Liver (tissue), 9 donors: ENCODE results near the gene TAS1R1. TPM values are rescaled to one million over a fixed set of nuclear protein-coding genes. Genes with fewer than 3 reads are reported as not detected.
A peak's percentile ranks its signal among the peaks of the same experiment; 100 is the strongest.

Experiments used
- DNase-seq: peaks from one replicate; pipeline ENCODE4 v3.0.0-alpha.2; 2017; ENCODE audit warnings: low spot score
- H3K27ac ChIP-seq, 2 donors: one replicate each; pipeline ENCODE4 v1.7.0; 2013; ENCODE audit warnings: inconsistent platforms in 2 of 2, low read length in 2 of 2, control low read depth in 1 of 2, low read depth in 1 of 2, mild to moderate bottlenecking in 1 of 2
- H3K27me3 ChIP-seq, 4 donors: one replicate each; pipeline versions ENCODE4 v1.6.1 to v1.7.0; 2013; ENCODE audit warnings: low read length in 3 of 4, inconsistent platforms in 1 of 4, mild to moderate bottlenecking in 1 of 4, moderate library complexity in 1 of 4; ENCODE audit not compliant: control insufficient read depth in 4 of 4, insufficient read depth in 4 of 4
- H3K36me3 ChIP-seq, 4 donors: one replicate each; pipeline versions ENCODE4 v1.6.1 to v1.7.0; 2013; ENCODE audit warnings: low read length in 3 of 4, mild to moderate bottlenecking in 3 of 4, low read depth in 1 of 4, moderate library complexity in 1 of 4; ENCODE audit not compliant: control insufficient read depth in 4 of 4, insufficient read depth in 3 of 4
- H3K4me1 ChIP-seq, 4 donors: one replicate each; pipeline versions ENCODE4 v1.6.1 to v1.7.0; 2013; ENCODE audit warnings: low read length in 3 of 4, mild to moderate bottlenecking in 3 of 4, moderate library complexity in 1 of 4; ENCODE audit not compliant: control insufficient read depth in 4 of 4, insufficient read depth in 4 of 4
- H3K4me3 ChIP-seq, 3 donors: one replicate each; pipeline versions ENCODE4 v1.6.1 to v1.7.0; 2013; ENCODE audit warnings: low read length in 3 of 3, control low read depth in 1 of 3, low read depth in 1 of 3, mild to moderate bottlenecking in 1 of 3
- H3K9ac ChIP-seq, 2 donors: one replicate each; pipeline ENCODE4 v1.7.0; 2013; ENCODE audit warnings: low read length in 2 of 2, mild to moderate bottlenecking in 2 of 2, moderate library complexity in 2 of 2, control low read depth in 1 of 2, low read depth in 1 of 2
- H3K9me3 ChIP-seq, 4 donors: one replicate each; pipeline versions ENCODE4 v1.6.1 to v1.7.0; 2013; ENCODE audit warnings: low read length in 3 of 4; ENCODE audit not compliant: control insufficient read depth in 4 of 4
- EGR1 ChIP-seq, 2 donors: IDR thresholded peaks; 2 replicates each; pipeline ENCODE4 v1.6.1; 2016 to 2018; ENCODE audit warnings: antibody characterized with exemption in 2 of 2, low read depth in 2 of 2
- FOXA1 ChIP-seq: IDR thresholded peaks from 2 replicates; pipeline ENCODE4 v1.6.1; 2016; ENCODE audit warnings: antibody characterized with exemption
- FOXA2 ChIP-seq: IDR thresholded peaks from 2 replicates; pipeline ENCODE4 v1.6.1; 2016; ENCODE audit warnings: antibody characterized with exemption
- GABPA ChIP-seq, 2 donors: IDR thresholded peaks in 1 of 2; conservative IDR thresholded peaks in 1 of 2; 2 replicates each; pipeline ENCODE4 v1.6.1; 2016; ENCODE audit warnings: antibody characterized with exemption in 2 of 2, mild to moderate bottlenecking in 1 of 2, moderate library complexity in 1 of 2
- HNF4A ChIP-seq, 2 donors: conservative IDR thresholded peaks; 2 replicates each; pipeline ENCODE4 v1.6.1; 2016; ENCODE audit warnings: antibody characterized with exemption in 2 of 2, mild to moderate bottlenecking in 2 of 2
- HNF4G ChIP-seq: IDR thresholded peaks from 2 replicates; pipeline ENCODE4 v1.6.1; 2016; ENCODE audit warnings: antibody characterized with exemption
- JUND ChIP-seq, 2 donors: IDR thresholded peaks; 2 replicates each; pipeline ENCODE4 v1.6.1; 2016; ENCODE audit warnings: antibody characterized with exemption in 2 of 2
- NR2F2 ChIP-seq: IDR thresholded peaks from 2 replicates; pipeline ENCODE4 v1.6.1; 2016; ENCODE audit warnings: antibody characterized with exemption
- RAD21 ChIP-seq, 2 donors: IDR thresholded peaks; 2 replicates each; pipeline ENCODE4 v1.6.1; 2016; ENCODE audit warnings: antibody characterized with exemption in 2 of 2, mild to moderate bottlenecking in 2 of 2
- RXRA ChIP-seq, 2 donors: IDR thresholded peaks; 2 replicates each; pipeline ENCODE4 v1.6.1; 2017 to 2018; ENCODE audit warnings: antibody characterized with exemption in 2 of 2, mild to moderate bottlenecking in 1 of 2
- SP1 ChIP-seq: IDR thresholded peaks from 2 replicates; pipeline ENCODE4 v1.6.1; 2018; ENCODE audit warnings: antibody characterized with exemption, mild to moderate bottlenecking
- TAF1 ChIP-seq: conservative IDR thresholded peaks from 2 replicates; pipeline ENCODE4 v1.6.1; 2016; ENCODE audit warnings: antibody characterized with exemption, mild to moderate bottlenecking
- YY1 ChIP-seq: IDR thresholded peaks from 2 replicates; pipeline ENCODE4 v1.6.1; 2016; ENCODE audit warnings: antibody characterized with exemption, mild to moderate bottlenecking
- WGBS: extraction: QIAGEN DNeasy Blood & Tissue Kit; methylation state at CpG from one replicate; pipeline ENCODE4 v1.1.7; 2013; 5-methylcytosine and 5-hydroxymethylcytosine counted together
- polyA plus RNA-seq, 2 donors: library from polyadenylated mRNA; stranded (reverse) in 1 of 2; unstranded in 1 of 2; fragments of 200-250 nt in 1 of 2; fragments of >200 nt in 1 of 2; fragmentation: Nextera tagmentation in 1 of 2; extraction: Ambion mirVana in 1 of 2; gene quantifications; one replicate each; pipeline versions ENCODE4 v1.2.1 to v1.2.3, GENCODE V29; 2013 to 2015
- total RNA-seq, 2 donors: library from RNA; depleted of rRNA; stranded (reverse); fragments of >200 nt; gene quantifications; one replicate each; pipeline ENCODE4 v1.2.3, GENCODE V29; 2014
- TF ChIP-seq, protein P1 (sequence below): IDR thresholded peaks from 2 replicates; pipeline ENCODE4 v1.6.1; 2016; ENCODE audit warnings: antibody characterized with exemption, mild to moderate bottlenecking
- TF ChIP-seq, protein P2 (sequence below): IDR thresholded peaks from 2 replicates; pipeline ENCODE4 v1.6.1; 2016; ENCODE audit warnings: antibody characterized with exemption
- TF ChIP-seq, protein P3 (sequence below): IDR thresholded peaks from 2 replicates; pipeline ENCODE4 v1.6.1; 2016; ENCODE audit warnings: antibody characterized with exemption
- TF ChIP-seq, protein P4 (sequence below): fragments of 150-350 bp; IDR thresholded peaks from 2 replicates; pipeline ENCODE4 v1.5.1; 2017; ENCODE audit warnings: improper control_type of control experiment, low read depth, low read length; ENCODE audit not compliant: missing input control
- TF ChIP-seq, protein P5 (sequence below): IDR thresholded peaks from 2 replicates; pipeline ENCODE4 v1.6.1; 2016; ENCODE audit warnings: antibody characterized with exemption
- donor health status: healthy.
- donor health status: healthy.
- donor health status: healthy.
- donor health status: healthy.
- donor health status: healthy.

TAS1R1 gene
- total and polyA plus RNA-seq, 4 donors = not detected

DNA sequence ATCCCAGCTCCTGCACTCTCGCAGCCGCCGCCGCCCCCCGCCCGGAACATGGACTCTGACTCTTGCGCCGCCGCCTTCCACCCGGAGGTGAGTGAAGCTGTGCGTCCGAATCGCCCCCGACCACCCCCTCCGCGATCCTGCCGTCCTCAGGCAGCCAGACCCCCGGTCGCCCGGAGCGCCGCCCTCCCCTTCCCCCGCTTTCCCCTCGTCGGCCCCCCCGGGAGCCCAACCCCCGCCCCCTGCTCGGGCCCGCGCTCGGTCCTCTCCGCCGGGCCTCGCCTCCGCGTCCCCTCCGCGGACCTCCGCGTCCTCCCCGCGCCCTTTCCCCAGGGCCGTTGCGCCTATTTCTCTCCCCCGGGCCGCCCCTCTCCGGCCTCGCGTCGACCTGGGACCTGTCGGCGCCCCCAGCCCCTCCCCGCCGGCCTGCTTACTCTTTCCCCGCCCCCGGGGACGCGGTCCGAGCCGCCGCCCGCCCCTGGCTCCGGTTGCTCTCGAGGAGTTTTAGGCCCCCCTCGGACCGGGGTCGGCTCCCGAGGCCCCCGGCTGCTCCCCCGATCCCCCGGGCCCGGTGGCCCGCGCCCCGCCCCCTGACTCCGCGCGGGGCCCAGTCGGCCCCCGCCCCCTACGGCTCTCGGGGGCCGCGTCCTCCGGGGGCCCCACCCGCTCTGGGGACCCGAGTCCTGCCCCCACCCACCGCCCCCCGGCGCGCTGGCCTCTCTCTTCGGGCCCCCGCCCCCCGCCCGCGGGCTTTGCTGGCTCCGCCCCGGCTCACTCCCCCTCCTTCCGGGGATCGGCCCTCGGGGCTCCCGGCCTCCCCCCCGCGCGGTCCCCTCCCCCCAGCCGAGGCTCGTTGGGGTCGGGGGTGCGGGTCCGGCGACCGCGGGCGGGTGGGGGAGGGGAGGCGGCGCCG, 59.2 kb downstream of the TAS1R1 start:
- peaks cover 4 to 11% (median 8%) of the 10 kb centered on the region in 4 donors for H3K4me1 ChIP-seq
- no peaks in the 10 kb centered on the region for H3K9me3 ChIP-seq
- H3K9ac ChIP-seq = no peak overlapping the region
- peak overlapping the region; percentile 83 to 95 for H3K27ac ChIP-seq
- H3K36me3 ChIP-seq = peaks cover 0 to 1% (median 0%) of the 10 kb centered on the region in 4 donors
- WGBS = 1% methylated on average over 115 of the region's 117 CpGs
- peak overlapping the region; percentile 59 to 100 (median 78) for H3K4me3 ChIP-seq
- peak; percentile 61 for DNase-seq
- H3K27me3 ChIP-seq = no peaks in the 10 kb centered on the region
- TF ChIP-seq, protein P1, sequence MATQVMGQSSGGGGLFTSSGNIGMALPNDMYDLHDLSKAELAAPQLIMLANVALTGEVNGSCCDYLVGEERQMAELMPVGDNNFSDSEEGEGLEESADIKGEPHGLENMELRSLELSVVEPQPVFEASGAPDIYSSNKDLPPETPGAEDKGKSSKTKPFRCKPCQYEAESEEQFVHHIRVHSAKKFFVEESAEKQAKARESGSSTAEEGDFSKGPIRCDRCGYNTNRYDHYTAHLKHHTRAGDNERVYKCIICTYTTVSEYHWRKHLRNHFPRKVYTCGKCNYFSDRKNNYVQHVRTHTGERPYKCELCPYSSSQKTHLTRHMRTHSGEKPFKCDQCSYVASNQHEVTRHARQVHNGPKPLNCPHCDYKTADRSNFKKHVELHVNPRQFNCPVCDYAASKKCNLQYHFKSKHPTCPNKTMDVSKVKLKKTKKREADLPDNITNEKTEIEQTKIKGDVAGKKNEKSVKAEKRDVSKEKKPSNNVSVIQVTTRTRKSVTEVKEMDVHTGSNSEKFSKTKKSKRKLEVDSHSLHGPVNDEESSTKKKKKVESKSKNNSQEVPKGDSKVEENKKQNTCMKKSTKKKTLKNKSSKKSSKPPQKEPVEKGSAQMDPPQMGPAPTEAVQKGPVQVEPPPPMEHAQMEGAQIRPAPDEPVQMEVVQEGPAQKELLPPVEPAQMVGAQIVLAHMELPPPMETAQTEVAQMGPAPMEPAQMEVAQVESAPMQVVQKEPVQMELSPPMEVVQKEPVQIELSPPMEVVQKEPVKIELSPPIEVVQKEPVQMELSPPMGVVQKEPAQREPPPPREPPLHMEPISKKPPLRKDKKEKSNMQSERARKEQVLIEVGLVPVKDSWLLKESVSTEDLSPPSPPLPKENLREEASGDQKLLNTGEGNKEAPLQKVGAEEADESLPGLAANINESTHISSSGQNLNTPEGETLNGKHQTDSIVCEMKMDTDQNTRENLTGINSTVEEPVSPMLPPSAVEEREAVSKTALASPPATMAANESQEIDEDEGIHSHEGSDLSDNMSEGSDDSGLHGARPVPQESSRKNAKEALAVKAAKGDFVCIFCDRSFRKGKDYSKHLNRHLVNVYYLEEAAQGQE = no peak
- TF ChIP-seq HNF4A (conservative IDR thresholded peaks at IDR 0.05) = no peak
- TF ChIP-seq HNF4G = no peak
- TF ChIP-seq RXRA (IDR thresholded peaks at IDR 0.05) = no peak
- TF ChIP-seq SP1 = no peak
- TF ChIP-seq, protein P2, sequence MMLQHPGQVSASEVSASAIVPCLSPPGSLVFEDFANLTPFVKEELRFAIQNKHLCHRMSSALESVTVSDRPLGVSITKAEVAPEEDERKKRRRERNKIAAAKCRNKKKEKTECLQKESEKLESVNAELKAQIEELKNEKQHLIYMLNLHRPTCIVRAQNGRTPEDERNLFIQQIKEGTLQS = no peak
- TF ChIP-seq, protein P3, sequence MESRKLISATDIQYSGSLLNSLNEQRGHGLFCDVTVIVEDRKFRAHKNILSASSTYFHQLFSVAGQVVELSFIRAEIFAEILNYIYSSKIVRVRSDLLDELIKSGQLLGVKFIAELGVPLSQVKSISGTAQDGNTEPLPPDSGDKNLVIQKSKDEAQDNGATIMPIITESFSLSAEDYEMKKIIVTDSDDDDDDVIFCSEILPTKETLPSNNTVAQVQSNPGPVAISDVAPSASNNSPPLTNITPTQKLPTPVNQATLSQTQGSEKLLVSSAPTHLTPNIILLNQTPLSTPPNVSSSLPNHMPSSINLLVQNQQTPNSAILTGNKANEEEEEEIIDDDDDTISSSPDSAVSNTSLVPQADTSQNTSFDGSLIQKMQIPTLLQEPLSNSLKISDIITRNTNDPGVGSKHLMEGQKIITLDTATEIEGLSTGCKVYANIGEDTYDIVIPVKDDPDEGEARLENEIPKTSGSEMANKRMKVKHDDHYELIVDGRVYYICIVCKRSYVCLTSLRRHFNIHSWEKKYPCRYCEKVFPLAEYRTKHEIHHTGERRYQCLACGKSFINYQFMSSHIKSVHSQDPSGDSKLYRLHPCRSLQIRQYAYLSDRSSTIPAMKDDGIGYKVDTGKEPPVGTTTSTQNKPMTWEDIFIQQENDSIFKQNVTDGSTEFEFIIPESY = no peak
- TF ChIP-seq JUND (IDR thresholded peaks at IDR 0.05) = no peak
- TF ChIP-seq EGR1 (IDR thresholded peaks at IDR 0.05; ENCODE audit: low read depth in 2 of 2) = no peak
- TF ChIP-seq YY1 = no peak
- TF ChIP-seq FOXA2 = no peak

DNA sequence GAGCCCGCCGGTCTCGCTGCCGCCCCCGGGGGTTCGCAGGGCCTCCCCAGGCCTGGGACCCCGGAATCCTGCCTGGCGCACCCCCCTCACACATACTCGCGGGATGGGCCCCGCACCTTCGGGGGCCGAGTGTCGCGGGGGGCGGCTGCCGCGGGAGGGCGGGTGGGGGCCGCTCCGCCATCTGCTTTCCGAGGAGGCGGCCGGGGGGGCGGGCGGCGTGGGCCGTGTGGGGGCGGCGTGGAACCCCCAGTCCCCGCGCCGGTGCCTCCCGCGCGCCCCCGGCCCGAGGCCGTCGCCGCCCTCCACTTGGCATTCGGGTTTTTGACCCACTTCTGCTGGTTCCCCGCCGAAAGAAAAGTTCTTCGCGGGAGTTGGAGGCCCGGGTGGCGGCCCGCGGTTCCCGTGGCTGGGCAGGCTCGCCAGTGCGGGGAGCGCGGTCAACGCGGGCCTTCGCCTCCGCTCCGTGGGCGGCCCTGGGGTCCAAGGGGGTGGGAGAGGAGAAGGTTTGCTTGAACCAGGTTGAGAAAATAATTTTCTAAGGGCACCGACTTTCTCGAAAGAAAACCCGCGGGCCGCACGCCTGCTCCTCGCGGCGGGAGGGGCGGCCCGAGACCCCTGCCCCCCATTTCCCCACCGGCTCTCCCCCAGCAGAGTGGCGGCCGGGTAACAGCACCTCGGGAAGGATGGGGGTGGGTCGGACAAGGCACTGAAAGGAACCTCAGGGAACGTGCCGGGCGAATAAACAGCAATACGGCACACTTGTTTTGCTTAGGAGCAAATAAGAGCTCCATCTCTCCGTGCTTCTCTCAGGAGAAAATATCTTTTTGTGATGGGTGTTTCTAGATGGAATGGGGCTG, 60.0 kb downstream of the TAS1R1 start:
- H3K36me3 ChIP-seq = peaks cover 1 to 6% (median 5%) of the 10 kb centered on the region in 4 donors
- H3K27ac ChIP-seq = peak overlapping the region; percentile 57 to 59
- TF ChIP-seq RXRA (IDR thresholded peaks at IDR 0.05) (no peak), RAD21 (IDR thresholded peaks at IDR 0.05) (no peak), YY1 (no peak), FOXA2 (no peak), HNF4A (conservative IDR thresholded peaks at IDR 0.05) (no peak), SP1 (no peak), FOXA1 (no peak), NR2F2 (no peak), HNF4G (no peak), EGR1 (IDR thresholded peaks at IDR 0.05; ENCODE audit: low read depth in 2 of 2) (no peak), GABPA (IDR thresholded peaks at IDR 0.05 in 1 of 2, conservative IDR thresholded peaks at IDR 0.05 in 1 of 2) (no peak), TAF1 (no peak)
- TF ChIP-seq, protein P3 = no peak
- TF ChIP-seq, protein P4, sequence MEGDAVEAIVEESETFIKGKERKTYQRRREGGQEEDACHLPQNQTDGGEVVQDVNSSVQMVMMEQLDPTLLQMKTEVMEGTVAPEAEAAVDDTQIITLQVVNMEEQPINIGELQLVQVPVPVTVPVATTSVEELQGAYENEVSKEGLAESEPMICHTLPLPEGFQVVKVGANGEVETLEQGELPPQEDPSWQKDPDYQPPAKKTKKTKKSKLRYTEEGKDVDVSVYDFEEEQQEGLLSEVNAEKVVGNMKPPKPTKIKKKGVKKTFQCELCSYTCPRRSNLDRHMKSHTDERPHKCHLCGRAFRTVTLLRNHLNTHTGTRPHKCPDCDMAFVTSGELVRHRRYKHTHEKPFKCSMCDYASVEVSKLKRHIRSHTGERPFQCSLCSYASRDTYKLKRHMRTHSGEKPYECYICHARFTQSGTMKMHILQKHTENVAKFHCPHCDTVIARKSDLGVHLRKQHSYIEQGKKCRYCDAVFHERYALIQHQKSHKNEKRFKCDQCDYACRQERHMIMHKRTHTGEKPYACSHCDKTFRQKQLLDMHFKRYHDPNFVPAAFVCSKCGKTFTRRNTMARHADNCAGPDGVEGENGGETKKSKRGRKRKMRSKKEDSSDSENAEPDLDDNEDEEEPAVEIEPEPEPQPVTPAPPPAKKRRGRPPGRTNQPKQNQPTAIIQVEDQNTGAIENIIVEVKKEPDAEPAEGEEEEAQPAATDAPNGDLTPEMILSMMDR = no peak
- TF ChIP-seq, protein P5, sequence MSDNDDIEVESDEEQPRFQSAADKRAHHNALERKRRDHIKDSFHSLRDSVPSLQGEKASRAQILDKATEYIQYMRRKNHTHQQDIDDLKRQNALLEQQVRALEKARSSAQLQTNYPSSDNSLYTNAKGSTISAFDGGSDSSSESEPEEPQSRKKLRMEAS = no peak
- TF ChIP-seq, protein P2 = no peak
- H3K9ac ChIP-seq = peak overlapping the region; percentile 39 to 54
- no peak for DNase-seq
- 2% methylated on average over 82 of the region's 82 CpGs for WGBS
- no peaks in the 10 kb centered on the region for H3K27me3 ChIP-seq
- H3K4me3 ChIP-seq = peak overlapping the region; percentile 23 to 100 (median 63)
- peaks cover 4 to 11% (median 8%) of the 10 kb centered on the region in 4 donors for H3K4me1 ChIP-seq
- H3K9me3 ChIP-seq = no peaks in the 10 kb centered on the region
